ENCODE results near the gene CHI3L1. TPM values are rescaled to one million over a fixed set of nuclear protein-coding genes. Genes with fewer than 3 reads are reported as not detected.

Gene CHI3L1
- total and polyA plus RNA-seq, 2 donors (not counting 1 experiment from before 2014, with no cell fraction given) = 0.15 TPM; not detected in 1

GRCh38 chr1:203185061-203185461, 1.4 kb downstream of the CHI3L1 start:
- intact Hi-C loops (cut with micrococcal nuclease) = no loop called here
- 90% methylated on average over 10 of the region's 10 CpGs for WGBS (ENCODE audit: insufficient coverage)
- Histone ChIP-seq H3K79me2 (ENCODE audit: control insufficient read depth, insufficient read depth, low read length) (no peaks in the 10 kb centered on the region), H3K27me3 (replicated peaks in 1 of 4; ENCODE audit: control extremely low read depth in 1 of 4, control insufficient read depth in 3 of 4, insufficient read depth in 4 of 4, low read length in 3 of 4) (peaks cover 0 to 5% (median 0%) of the 10 kb centered on the region in 4 experiments), H3K4me3 (ENCODE audit: control extremely low read depth in 1 of 5, extremely low read depth in 1 of 5, insufficient read depth in 1 of 5, low read depth in 2 of 5, low read length in 4 of 5) (no peak overlapping the region), H3K4me2 (replicated peaks; ENCODE audit: low read depth, low read length, poor library complexity, severe bottlenecking) (no peak overlapping the region), H3K36me3 (replicated peaks in 1 of 2; ENCODE audit: control extremely low read depth in 1 of 2, control insufficient read depth in 1 of 2, extremely low read depth in 1 of 2, insufficient read depth in 2 of 2, low read length in 1 of 2) (no peaks in the 10 kb centered on the region), H3K4me1 (ENCODE audit: control insufficient read depth in 2 of 2, insufficient read depth in 2 of 2, low read length in 2 of 2) (no peaks in the 10 kb centered on the region), H3K27ac (ENCODE audit: low read length in 2 of 2) (no peak overlapping the region), H4K20me1 (ENCODE audit: control insufficient read depth, insufficient read depth, low read length, poor library complexity, severe bottlenecking) (no peaks in the 10 kb centered on the region), H3K9ac (ENCODE audit: low read length) (no peak overlapping the region), H2AFZ (ENCODE audit: insufficient read depth, low read depth, low read length, poor library complexity, severe bottlenecking) (no peak overlapping the region), H3K9me3 (ENCODE audit: control extremely low read depth in 1 of 3, control insufficient read depth in 2 of 3, insufficient read depth in 1 of 3, low read length in 2 of 3) (no peaks in the 10 kb centered on the region)
- ChIA-PET POLR2A (no interaction called here), CTCF (no interaction called here)
- ATAC-seq (ENCODE audit: low read depth) (no peak), DNase-seq (no peak)
- Mint-ChIP-seq H3K27me3 (peaks cover 16% of the 10 kb centered on the region), H3K4me3 (no peak overlapping the region), H3K4me1 (no peaks in the 10 kb centered on the region), H3K27ac (no peak overlapping the region), H3K9me3 (ENCODE audit: insufficient read depth) (no peaks in the 10 kb centered on the region)
- no peak for TF ChIP-seq CTCF (IDR thresholded peaks at IDR 0.05)
- TF ChIP-seq EZH2 (IDR thresholded peaks at IDR 0.05; ENCODE audit: borderline replicate concordance, insufficient read depth, low read depth, low read length, poor library complexity, severe bottlenecking) = no peak

GRCh38 chr1:203184467-203184866, 2.0 kb downstream of the CHI3L1 start:
- no peak overlapping the region for H3K4me3 ChIP-seq (ENCODE audit: control extremely low read depth in 1 of 5, extremely low read depth in 1 of 5, insufficient read depth in 1 of 5, low read depth in 2 of 5, low read length in 4 of 5)
- H3K27me3 ChIP-seq (replicated peaks in 1 of 4; ENCODE audit: control extremely low read depth in 1 of 4, control insufficient read depth in 3 of 4, insufficient read depth in 4 of 4, low read length in 3 of 4) = peaks cover 0 to 5% (median 0%) of the 10 kb centered on the region in 4 experiments
- no peak for TF ChIP-seq EZH2 (IDR thresholded peaks at IDR 0.05; ENCODE audit: borderline replicate concordance, insufficient read depth, low read depth, low read length, poor library complexity, severe bottlenecking)
- TF ChIP-seq CTCF (IDR thresholded peaks at IDR 0.05) = no peak
- H3K9ac ChIP-seq (ENCODE audit: low read length) = no peak overlapping the region
- ChIA-PET POLR2A (no interaction called here), CTCF (no interaction called here)
- WGBS (ENCODE audit: insufficient coverage) = 100% methylated on average over 1 of the region's 4 CpGs
- no peak overlapping the region for H3K4me2 ChIP-seq (replicated peaks; ENCODE audit: low read depth, low read length, poor library complexity, severe bottlenecking)
- no peaks in the 10 kb centered on the region for H3K9me3 ChIP-seq (ENCODE audit: control extremely low read depth in 1 of 3, control insufficient read depth in 2 of 3, insufficient read depth in 1 of 3, low read length in 2 of 3)
- H3K4me1 ChIP-seq (ENCODE audit: control insufficient read depth in 2 of 2, insufficient read depth in 2 of 2, low read length in 2 of 2) = no peaks in the 10 kb centered on the region
- H3K79me2 ChIP-seq (ENCODE audit: control insufficient read depth, insufficient read depth, low read length) = no peaks in the 10 kb centered on the region
- intact Hi-C loops (cut with micrococcal nuclease) = no loop called here
- Mint-ChIP-seq H3K27me3 (peaks cover 16% of the 10 kb centered on the region), H3K4me3 (no peak overlapping the region), H3K4me1 (no peaks in the 10 kb centered on the region), H3K9me3 (ENCODE audit: insufficient read depth) (no peaks in the 10 kb centered on the region), H3K27ac (no peak overlapping the region)
- H2AFZ ChIP-seq (ENCODE audit: insufficient read depth, low read depth, low read length, poor library complexity, severe bottlenecking) = no peak overlapping the region
- no peak for ATAC-seq (ENCODE audit: low read depth)
- H3K36me3 ChIP-seq (replicated peaks in 1 of 2; ENCODE audit: control extremely low read depth in 1 of 2, control insufficient read depth in 1 of 2, extremely low read depth in 1 of 2, insufficient read depth in 2 of 2, low read length in 1 of 2) = no peaks in the 10 kb centered on the region
- DNase-seq = no peak
- H4K20me1 ChIP-seq (ENCODE audit: control insufficient read depth, insufficient read depth, low read length, poor library complexity, severe bottlenecking) = no peaks in the 10 kb centered on the region
- no peak overlapping the region for H3K27ac ChIP-seq (ENCODE audit: low read length in 2 of 2)

Measured in B cell (primary cell).